ENCODE data around the gene PNLIPRP2. TPM values are rescaled to one million over a fixed set of nuclear protein-coding genes. Genes with fewer than 3 reads are reported as not detected.

PNLIPRP2 gene
- total and polyA plus RNA-seq, 2 experiments from 2014 or later, result 16.7 to 21.1 TPM

GRCh38 chr10:116684781-116685180 is 64.0 kb downstream of the PNLIPRP2 start:
- TF ChIP-seq EZH2phosphoT487 (IDR thresholded peaks at IDR 0.05; ENCODE audit: low read depth, severe bottlenecking, unreplicated experiment) (no peak), CTCF (IDR thresholded peaks at IDR 0.05; ENCODE audit: poor library complexity) (no peak), EZH2 (IDR thresholded peaks at IDR 0.05; ENCODE audit: borderline replicate concordance) (no peak)
- Histone ChIP-seq H2AFZ (no peak overlapping the region), H3K79me2 (no peaks in the 10 kb centered on the region), H3K4me2 (no peak overlapping the region), H3K27ac (no peak overlapping the region), H3K36me3 (replicated peaks; ENCODE audit: insufficient read depth, low read depth) (no peaks in the 10 kb centered on the region), H4K20me1 (ENCODE audit: insufficient read depth, poor library complexity, severe bottlenecking) (no peaks in the 10 kb centered on the region), H3K9me2 (replicated peaks; ENCODE audit: insufficient read depth) (no peaks in the 10 kb centered on the region), H3K9me3 (ENCODE audit: low read depth) (no peaks in the 10 kb centered on the region), H3K4me3 (no peak overlapping the region), H3K4me1 (ENCODE audit: insufficient read depth) (peaks cover 14% of the 10 kb centered on the region), H3K27me3 (no peaks in the 10 kb centered on the region)
- no peak for DNase-seq (ENCODE audit: low spot score)
- WGBS (ENCODE audit: low lambda C conversion rate, missing lambda C conversion rate), result 97% methylated on average over 5 of the region's 5 CpGs

GRCh38 chr10:116685807-116686206 is 65.1 kb downstream of the PNLIPRP2 start:
- Histone ChIP-seq H4K20me1 (ENCODE audit: insufficient read depth, poor library complexity, severe bottlenecking) (no peaks in the 10 kb centered on the region), H3K4me3 (no peak overlapping the region), H3K36me3 (replicated peaks; ENCODE audit: insufficient read depth, low read depth) (no peaks in the 10 kb centered on the region), H3K9me2 (replicated peaks; ENCODE audit: insufficient read depth) (no peaks in the 10 kb centered on the region), H3K9me3 (ENCODE audit: low read depth) (no peaks in the 10 kb centered on the region), H2AFZ (no peak overlapping the region), H3K27ac (no peak overlapping the region), H3K4me1 (ENCODE audit: insufficient read depth) (peaks cover 14% of the 10 kb centered on the region), H3K27me3 (no peaks in the 10 kb centered on the region), H3K79me2 (no peaks in the 10 kb centered on the region), H3K4me2 (no peak overlapping the region)
- TF ChIP-seq CTCF (IDR thresholded peaks at IDR 0.05; ENCODE audit: poor library complexity) (no peak), EZH2 (IDR thresholded peaks at IDR 0.05; ENCODE audit: borderline replicate concordance) (no peak), EZH2phosphoT487 (IDR thresholded peaks at IDR 0.05; ENCODE audit: low read depth, severe bottlenecking, unreplicated experiment) (no peak)
- DNase-seq (ENCODE audit: low spot score), result no peak
- WGBS (ENCODE audit: low lambda C conversion rate, missing lambda C conversion rate), result 96% methylated on average over 6 of the region's 6 CpGs

GRCh38 chr10:116686632-116687031 is 65.9 kb downstream of the PNLIPRP2 start:
- Histone ChIP-seq H3K9me3 (ENCODE audit: low read depth) (no peaks in the 10 kb centered on the region), H3K4me3 (no peak overlapping the region), H4K20me1 (ENCODE audit: insufficient read depth, poor library complexity, severe bottlenecking) (no peaks in the 10 kb centered on the region), H3K4me1 (ENCODE audit: insufficient read depth) (peaks cover 14% of the 10 kb centered on the region), H3K27ac (no peak overlapping the region), H3K4me2 (no peak overlapping the region), H3K79me2 (no peaks in the 10 kb centered on the region), H2AFZ (no peak overlapping the region), H3K9me2 (replicated peaks; ENCODE audit: insufficient read depth) (no peaks in the 10 kb centered on the region), H3K27me3 (no peaks in the 10 kb centered on the region), H3K36me3 (replicated peaks; ENCODE audit: insufficient read depth, low read depth) (no peaks in the 10 kb centered on the region)
- WGBS (ENCODE audit: low lambda C conversion rate, missing lambda C conversion rate), result 100% methylated on average over 2 of the region's 3 CpGs
- no peak for DNase-seq (ENCODE audit: low spot score)
- TF ChIP-seq CTCF (IDR thresholded peaks at IDR 0.05; ENCODE audit: poor library complexity), result no peak

GRCh38 chr10:116687633-116688032 is 66.9 kb downstream of the PNLIPRP2 start:
- TF ChIP-seq EZH2phosphoT487 (IDR thresholded peaks at IDR 0.05; ENCODE audit: low read depth, severe bottlenecking, unreplicated experiment) (no peak), CTCF (IDR thresholded peaks at IDR 0.05; ENCODE audit: poor library complexity) (no peak), EZH2 (IDR thresholded peaks at IDR 0.05; ENCODE audit: borderline replicate concordance) (no peak)
- peaks cover 14% of the 10 kb centered on the region for H3K4me1 ChIP-seq (ENCODE audit: insufficient read depth)

More at GRCh38 chr10:116687633-116688032, 66.9 kb downstream of the PNLIPRP2 start:
- no peaks in the 10 kb centered on the region for H3K9me3 ChIP-seq (ENCODE audit: low read depth)
- no peak for DNase-seq (ENCODE audit: low spot score)
- no peaks in the 10 kb centered on the region for H3K27me3 ChIP-seq
- no peaks in the 10 kb centered on the region for H4K20me1 ChIP-seq (ENCODE audit: insufficient read depth, poor library complexity, severe bottlenecking)
- H3K4me3 ChIP-seq, result no peak overlapping the region
- no peak overlapping the region for H3K27ac ChIP-seq
- H2AFZ ChIP-seq, result no peak overlapping the region
- H3K9me2 ChIP-seq (replicated peaks; ENCODE audit: insufficient read depth), result no peaks in the 10 kb centered on the region
- H3K4me2 ChIP-seq, result no peak overlapping the region
- 84% methylated on average over 6 of the region's 6 CpGs for WGBS (ENCODE audit: low lambda C conversion rate, missing lambda C conversion rate)
- H3K79me2 ChIP-seq, result no peaks in the 10 kb centered on the region
- no peaks in the 10 kb centered on the region for H3K36me3 ChIP-seq (replicated peaks; ENCODE audit: insufficient read depth, low read depth)
